Measurements from ENCODE around the gene PRKCB. TPM values are rescaled to one million over a fixed set of nuclear protein-coding genes. Genes with fewer than 3 reads are reported as not detected.

Gene PRKCB
- total RNA-seq, 2 experiments from 2014 or later, result 21.0 to 51.6 TPM

GRCh38 chr16:23969468-23970297 lies 133.9 kb downstream of the PRKCB start:
- no peak overlapping the region for H3K4me3 ChIP-seq (ENCODE audit: low read depth, low read length, poor library complexity, severe bottlenecking)
- no peak overlapping the region for H2AFZ ChIP-seq (ENCODE audit: low read length)
- ChIA-PET CTCF (ENCODE audit: unreplicated experiment) (no interaction called here), POLR2A (interaction anchor here (0.6 to 1.2 kb wide), 2 partner anchors 223 to 431 kb away, joined by 3 read pairs; no protein-coding TSS in a partner anchor)
- no peaks in the 10 kb centered on the region for H3K79me2 ChIP-seq (ENCODE audit: insufficient read depth, low read depth, low read length)
- no peaks in the 10 kb centered on the region for H3K9me2 ChIP-seq (ENCODE audit: insufficient read depth, low read length)
- no TSS peak for BruUV-seq (replicated peaks)
- H3K27ac ChIP-seq (ENCODE audit: low read depth, low read length, poor library complexity, severe bottlenecking), result no peak overlapping the region
- TF ChIP-seq CTCF (conservative IDR thresholded peaks at IDR 0.05; ENCODE audit: low read length) (no peak), EZH2phosphoT487 (IDR thresholded peaks at IDR 0.05; ENCODE audit: borderline replicate concordance, low read depth, low read length) (no peak)
- DNase-seq (ENCODE audit: low spot score), result no peak
- intact Hi-C loops (cut with micrococcal nuclease; ENCODE audit: unreplicated experiment), result no loop called here
- H3K36me3 ChIP-seq (ENCODE audit: insufficient read depth, low read length), result no peaks in the 10 kb centered on the region
- H3K4me1 ChIP-seq (ENCODE audit: insufficient read depth, low read length, poor library complexity, severe bottlenecking), result no peaks in the 10 kb centered on the region
- no peaks in the 10 kb centered on the region for H3K9me3 ChIP-seq (ENCODE audit: low read length)
- no peaks in the 10 kb centered on the region for H4K20me1 ChIP-seq (ENCODE audit: insufficient read depth, low read length)
- no peak overlapping the region for H3K4me2 ChIP-seq (ENCODE audit: low read length)

GRCh38 chr16:23974223-23974622 lies 138.4 kb downstream of the PRKCB start:
- Histone ChIP-seq H3K79me2 (ENCODE audit: insufficient read depth, low read depth, low read length) (no peaks in the 10 kb centered on the region), H2AFZ (ENCODE audit: low read length) (no peak overlapping the region), H4K20me1 (ENCODE audit: insufficient read depth, low read length) (no peaks in the 10 kb centered on the region), H3K4me3 (ENCODE audit: low read depth, low read length, poor library complexity, severe bottlenecking) (no peak overlapping the region), H3K9me2 (ENCODE audit: insufficient read depth, low read length) (no peaks in the 10 kb centered on the region), H3K4me1 (ENCODE audit: insufficient read depth, low read length, poor library complexity, severe bottlenecking) (peaks cover 17% of the 10 kb centered on the region), H3K9me3 (ENCODE audit: low read length) (no peaks in the 10 kb centered on the region), H3K36me3 (ENCODE audit: insufficient read depth, low read length) (no peaks in the 10 kb centered on the region), H3K27ac (ENCODE audit: low read depth, low read length, poor library complexity, severe bottlenecking) (no peak overlapping the region), H3K4me2 (ENCODE audit: low read length) (no peak overlapping the region)
- intact Hi-C loops (cut with micrococcal nuclease; ENCODE audit: unreplicated experiment), result no loop called here
- CTCF ChIA-PET (ENCODE audit: unreplicated experiment), result no interaction called here
- DNase-seq (ENCODE audit: low spot score), result no peak
- no TSS peak for BruUV-seq (replicated peaks)
- POLR2A ChIA-PET, result no interaction called here
- TF ChIP-seq CTCF (conservative IDR thresholded peaks at IDR 0.05; ENCODE audit: low read length) (no peak), EZH2phosphoT487 (IDR thresholded peaks at IDR 0.05; ENCODE audit: borderline replicate concordance, low read depth, low read length) (no peak)

- no peak for DNase-seq (ENCODE audit: low spot score)
- Histone ChIP-seq H3K4me2 (ENCODE audit: low read length) (no peak overlapping the region), H3K4me1 (ENCODE audit: insufficient read depth, low read length, poor library complexity, severe bottlenecking) (peaks cover 17% of the 10 kb centered on the region), H4K20me1 (ENCODE audit: insufficient read depth, low read length) (no peaks in the 10 kb centered on the region), H2AFZ (ENCODE audit: low read length) (no peak overlapping the region), H3K79me2 (ENCODE audit: insufficient read depth, low read depth, low read length) (no peaks in the 10 kb centered on the region), H3K36me3 (ENCODE audit: insufficient read depth, low read length) (no peaks in the 10 kb centered on the region), H3K9me2 (ENCODE audit: insufficient read depth, low read length) (no peaks in the 10 kb centered on the region), H3K27ac (ENCODE audit: low read depth, low read length, poor library complexity, severe bottlenecking) (no peak overlapping the region), H3K4me3 (ENCODE audit: low read depth, low read length, poor library complexity, severe bottlenecking) (no peak overlapping the region), H3K9me3 (ENCODE audit: low read length) (no peaks in the 10 kb centered on the region)
- no TSS peak for BruUV-seq (replicated peaks)
- POLR2A ChIA-PET, result no interaction called here
- CTCF ChIA-PET (ENCODE audit: unreplicated experiment), result no interaction called here
- TF ChIP-seq EZH2phosphoT487 (IDR thresholded peaks at IDR 0.05; ENCODE audit: borderline replicate concordance, low read depth, low read length) (no peak), CTCF (conservative IDR thresholded peaks at IDR 0.05; ENCODE audit: low read length) (no peak)
- intact Hi-C loops (cut with micrococcal nuclease; ENCODE audit: unreplicated experiment), result no loop called here
Observed at GRCh38 chr16:23975293-23975692, 139.5 kb downstream of the PRKCB start.

Data from OCI-LY7 (cell line).